Skeletal muscle satellite cell (primary cell): ENCODE data around the gene FFAR3.

Experiments
- H3K27me3 ChIP-seq: 2 replicates; pipeline ENCODE4 v1.7.0; 2013; ENCODE audit warnings: low read length; ENCODE audit not compliant: control insufficient read depth, insufficient read depth
- H3K36me3 ChIP-seq: 2 replicates; pipeline ENCODE4 v1.7.0; 2013; ENCODE audit warnings: mild to moderate bottlenecking, control low read depth, low read length; ENCODE audit not compliant: insufficient read depth
- H3K4me1 ChIP-seq: 2 replicates; pipeline ENCODE4 v1.7.0; 2013; ENCODE audit warnings: low read length; ENCODE audit not compliant: control insufficient read depth, insufficient read depth
- H3K4me2 ChIP-seq: 2 replicates; pipeline ENCODE4 v1.7.0; 2013; ENCODE audit warnings: mild to moderate bottlenecking, low read length
- H3K4me3 ChIP-seq: 2 replicates; pipeline ENCODE4 v1.7.0; 2013; ENCODE audit warnings: low read length
- H3K9ac ChIP-seq: 2 replicates; pipeline ENCODE4 v1.7.0; 2013; ENCODE audit warnings: mild to moderate bottlenecking, low read depth, low read length, moderate library complexity
- H3K9me3 ChIP-seq: replicated peaks from 2 replicates; pipeline ENCODE4 v1.7.0; 2013; ENCODE audit warnings: mild to moderate bottlenecking, control low read depth, low read length

FFAR3 gene

DNA sequence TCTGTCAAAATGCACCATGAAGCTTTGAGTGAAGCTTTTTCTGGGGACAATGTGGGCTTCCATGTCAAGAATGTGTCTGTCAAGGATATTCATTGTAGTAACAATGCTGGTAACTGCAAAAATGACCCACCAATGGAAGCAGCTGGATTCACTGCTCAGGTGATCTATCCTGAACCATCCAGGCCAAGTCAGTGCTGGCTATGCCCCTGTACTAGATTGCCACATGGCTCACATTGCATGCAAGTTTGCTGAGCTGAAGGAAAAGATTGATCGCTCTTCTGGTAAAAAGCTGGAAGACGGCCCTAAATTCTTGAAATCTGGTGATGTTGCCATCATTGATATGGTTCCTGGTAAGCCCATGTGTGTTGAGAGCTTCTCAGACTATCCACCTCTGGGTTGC, 25.3 kb downstream of the FFAR3 start:
- no peaks in the 10 kb centered on the region for H3K9me3 ChIP-seq
- H3K9ac ChIP-seq = no peak overlapping the region
- no peak overlapping the region for H3K4me3 ChIP-seq
- no peaks in the 10 kb centered on the region for H3K4me1 ChIP-seq
- no peak overlapping the region for H3K4me2 ChIP-seq
- no peaks in the 10 kb centered on the region for H3K27me3 ChIP-seq
- H3K36me3 ChIP-seq = no peaks in the 10 kb centered on the region

DNA sequence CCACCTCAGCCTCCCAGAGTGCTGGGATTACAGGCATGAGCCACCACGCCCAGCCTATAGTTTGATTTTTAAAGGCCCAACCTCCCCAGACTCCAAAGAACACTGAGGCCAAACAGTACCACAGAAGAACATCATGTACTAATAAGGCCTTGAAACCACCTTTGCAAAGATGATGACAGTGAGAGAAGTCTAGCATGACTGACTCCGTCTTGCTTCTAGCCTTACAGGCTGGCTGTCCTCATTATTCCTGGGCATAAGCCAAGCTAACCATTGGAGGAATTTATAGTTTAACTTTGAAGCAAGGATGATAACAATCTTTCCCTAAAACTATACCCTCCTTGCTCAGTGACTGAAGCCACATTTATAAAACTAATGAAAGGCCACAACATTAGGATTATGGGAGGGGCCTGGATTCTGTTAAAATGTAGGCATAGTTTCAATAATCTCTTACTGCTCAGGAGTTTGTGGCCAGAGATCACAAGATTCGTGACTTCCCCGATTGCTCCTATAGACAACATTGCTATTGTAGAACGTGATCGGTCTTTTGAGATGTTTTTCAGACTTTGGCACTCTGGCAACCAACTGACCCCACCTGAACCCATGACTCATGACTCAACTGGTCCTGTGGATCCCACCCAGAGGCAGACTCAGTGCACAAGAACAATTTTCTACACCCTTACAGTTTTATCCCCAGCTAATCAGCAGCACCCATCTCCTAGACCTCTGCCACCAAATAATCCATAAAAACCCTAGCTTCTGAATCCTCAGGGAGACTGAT, 30.2 kb downstream of the FFAR3 start:
- no peaks in the 10 kb centered on the region for H3K4me1 ChIP-seq
- H3K9me3 ChIP-seq = no peaks in the 10 kb centered on the region
- no peak overlapping the region for H3K9ac ChIP-seq
- H3K4me2 ChIP-seq = no peak overlapping the region
- no peaks in the 10 kb centered on the region for H3K36me3 ChIP-seq
- no peaks in the 10 kb centered on the region for H3K27me3 ChIP-seq
- H3K4me3 ChIP-seq = no peak overlapping the region

DNA sequence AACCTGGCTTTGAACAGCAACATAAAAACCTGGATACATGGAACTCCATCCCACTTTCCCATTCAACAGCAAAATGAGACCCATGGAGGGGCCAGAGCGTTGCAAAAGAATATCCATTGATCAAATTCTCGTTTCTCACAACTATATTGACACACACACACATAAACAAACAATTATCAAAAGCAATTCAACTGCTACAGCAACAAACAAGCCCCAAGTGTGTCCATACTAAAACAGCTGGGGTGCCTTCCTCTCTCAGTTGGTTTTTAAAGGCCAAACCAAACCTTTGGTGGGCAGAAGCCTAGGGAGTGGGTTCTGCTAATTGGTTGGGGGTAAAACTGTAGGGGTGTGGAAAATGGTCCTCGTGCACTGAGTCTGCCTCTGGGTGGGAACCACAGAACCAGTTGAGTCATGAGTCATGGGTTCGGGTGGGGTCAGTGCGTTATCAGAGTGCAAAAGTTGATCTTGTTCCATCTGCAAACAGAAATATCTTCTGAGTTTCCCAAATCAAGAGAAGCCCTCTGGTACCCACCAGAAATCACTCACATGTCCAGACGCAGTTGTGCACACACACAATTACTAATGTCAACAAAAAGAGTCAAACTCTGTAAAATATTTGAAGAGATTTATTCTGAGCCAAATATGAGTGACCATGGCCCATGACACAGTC, 31.1 kb downstream of the FFAR3 start:
- H3K4me1 ChIP-seq = no peaks in the 10 kb centered on the region
- H3K4me2 ChIP-seq = no peak overlapping the region
- H3K27me3 ChIP-seq = no peaks in the 10 kb centered on the region
- H3K9ac ChIP-seq = no peak overlapping the region
- H3K9me3 ChIP-seq = no peaks in the 10 kb centered on the region
- H3K4me3 ChIP-seq = no peak overlapping the region
- no peaks in the 10 kb centered on the region for H3K36me3 ChIP-seq

DNA sequence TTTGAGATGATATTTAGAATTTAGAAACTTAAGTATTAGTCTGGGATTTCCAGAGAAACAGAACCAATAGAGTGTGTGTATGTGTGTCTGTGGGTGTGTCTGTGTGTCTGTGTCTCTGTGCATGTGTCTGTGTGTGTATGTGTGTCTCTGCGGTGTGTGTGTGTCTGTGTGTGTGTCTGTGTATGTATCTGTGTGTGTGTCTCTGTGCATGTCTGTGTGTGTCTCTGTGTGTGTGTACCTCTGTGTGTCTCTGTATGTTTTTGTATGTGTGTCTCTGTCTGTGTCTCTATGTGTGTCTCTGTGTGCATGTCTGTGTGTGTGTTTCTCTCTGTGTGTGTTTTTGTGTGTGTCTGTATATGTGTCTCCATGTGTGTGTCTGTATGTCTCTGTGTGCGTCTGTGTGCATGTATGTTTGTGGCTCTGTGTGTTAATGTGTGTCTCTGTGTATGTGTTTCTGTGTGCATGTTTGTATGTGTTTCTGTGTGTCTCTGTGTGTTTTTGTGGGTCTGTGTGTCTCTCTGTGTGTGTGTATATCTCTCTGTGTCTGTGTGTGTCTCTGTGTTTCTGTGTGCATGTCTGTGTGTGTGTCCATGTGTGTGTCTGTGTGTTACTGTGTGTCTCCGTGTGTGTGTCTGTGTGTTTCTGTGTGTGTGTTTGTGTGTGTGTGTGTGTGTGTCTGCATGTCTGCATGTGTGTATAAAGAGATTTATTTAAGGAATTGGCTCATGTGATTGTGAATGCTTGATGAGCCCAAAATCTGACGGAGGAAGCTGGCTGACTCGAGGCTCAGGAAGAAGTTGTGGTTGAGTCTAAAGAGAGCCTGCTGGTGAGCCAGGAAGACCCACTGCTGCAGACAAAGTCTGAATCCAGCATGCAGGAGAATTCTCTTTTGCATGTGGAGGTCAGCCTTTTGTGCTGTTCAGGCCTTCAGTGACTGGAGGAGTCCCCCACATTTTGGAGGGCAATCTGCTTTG, 34.8 kb downstream of the FFAR3 start:
- Histone ChIP-seq H3K4me2 (no peak overlapping the region), H3K9me3 (no peaks in the 10 kb centered on the region), H3K27me3 (peaks cover 8% of the 10 kb centered on the region), H3K4me1 (no peaks in the 10 kb centered on the region), H3K4me3 (no peak overlapping the region), H3K36me3 (no peaks in the 10 kb centered on the region), H3K9ac (no peak overlapping the region)

DNA sequence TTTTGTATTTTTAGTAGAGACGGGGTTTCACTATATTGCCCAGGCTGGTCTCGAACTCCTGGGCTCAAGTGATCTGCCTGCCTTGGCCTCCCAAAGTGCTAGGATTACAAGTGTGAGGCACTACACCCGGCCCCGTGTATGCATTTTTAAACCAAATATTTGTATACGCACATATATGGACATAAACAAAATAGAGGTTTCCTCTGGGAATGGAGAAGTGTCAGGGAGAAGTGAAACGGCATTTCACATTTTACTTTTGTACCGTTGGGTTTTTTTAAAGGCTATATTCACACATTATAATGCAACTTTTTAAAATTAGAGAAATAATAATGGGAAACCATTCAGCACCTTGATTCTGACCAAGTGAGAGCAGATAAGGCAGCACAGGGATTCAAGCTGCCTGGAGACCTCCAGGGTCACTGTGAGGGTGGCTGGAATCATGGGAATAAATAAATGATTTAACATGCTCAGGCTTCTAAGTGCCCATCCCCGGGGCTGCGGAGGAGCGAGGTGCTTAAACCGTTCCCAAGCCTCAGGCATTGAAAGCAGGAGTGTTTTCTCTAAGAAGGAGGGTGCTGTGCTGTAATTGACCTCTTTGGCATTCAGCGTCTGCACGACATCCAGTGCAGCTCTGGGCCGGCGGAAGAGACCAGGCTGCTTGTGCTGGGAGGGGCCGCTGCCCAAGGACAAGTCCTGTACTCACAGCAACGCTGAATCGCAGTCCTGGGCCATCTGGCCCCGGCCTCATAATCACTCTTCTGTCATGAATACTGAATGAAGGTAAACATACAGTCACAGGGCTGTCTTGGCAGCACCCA, 37.3 kb downstream of the FFAR3 start:
- Histone ChIP-seq H3K36me3 (no peaks in the 10 kb centered on the region), H3K4me3 (no peak overlapping the region), H3K4me1 (no peaks in the 10 kb centered on the region), H3K9me3 (no peaks in the 10 kb centered on the region), H3K4me2 (no peak overlapping the region), H3K9ac (no peak overlapping the region), H3K27me3 (peaks cover 10% of the 10 kb centered on the region)

DNA sequence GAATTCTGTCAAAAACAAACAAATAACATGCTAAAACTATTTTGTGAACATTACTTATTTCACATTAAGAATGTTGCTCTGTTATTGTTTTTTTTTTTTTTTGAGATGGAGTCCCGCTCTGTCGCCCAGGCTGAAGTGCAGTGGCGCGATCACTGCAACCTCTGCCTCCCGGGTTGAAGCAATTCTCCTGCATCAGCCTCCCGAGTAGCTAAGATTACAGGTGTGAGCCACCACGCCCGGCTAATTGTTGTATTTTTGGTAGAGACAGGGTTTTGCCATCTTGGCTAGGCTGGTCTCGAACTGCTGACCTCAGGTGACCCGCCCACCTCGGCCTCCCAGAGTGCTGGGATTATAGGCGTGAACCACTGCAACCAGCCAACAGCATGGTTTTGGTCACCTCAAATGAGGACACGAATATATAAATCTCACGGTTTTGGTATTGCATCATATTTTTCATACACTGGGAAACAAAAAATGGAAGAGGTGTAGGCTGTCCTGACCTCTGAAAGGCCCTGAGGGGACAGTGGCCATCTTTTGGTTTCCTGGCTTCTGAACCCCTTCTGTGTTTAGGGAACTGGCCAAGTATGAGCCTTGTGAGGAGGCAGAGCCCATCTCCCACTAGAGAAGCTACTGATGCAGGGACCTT, 38.1 kb downstream of the FFAR3 start:
- H3K4me2 ChIP-seq = no peak overlapping the region
- H3K9ac ChIP-seq = no peak overlapping the region
- no peaks in the 10 kb centered on the region for H3K4me1 ChIP-seq
- peaks cover 10% of the 10 kb centered on the region for H3K27me3 ChIP-seq
- H3K9me3 ChIP-seq = no peaks in the 10 kb centered on the region
- no peaks in the 10 kb centered on the region for H3K36me3 ChIP-seq
- H3K4me3 ChIP-seq = no peak overlapping the region

DNA sequence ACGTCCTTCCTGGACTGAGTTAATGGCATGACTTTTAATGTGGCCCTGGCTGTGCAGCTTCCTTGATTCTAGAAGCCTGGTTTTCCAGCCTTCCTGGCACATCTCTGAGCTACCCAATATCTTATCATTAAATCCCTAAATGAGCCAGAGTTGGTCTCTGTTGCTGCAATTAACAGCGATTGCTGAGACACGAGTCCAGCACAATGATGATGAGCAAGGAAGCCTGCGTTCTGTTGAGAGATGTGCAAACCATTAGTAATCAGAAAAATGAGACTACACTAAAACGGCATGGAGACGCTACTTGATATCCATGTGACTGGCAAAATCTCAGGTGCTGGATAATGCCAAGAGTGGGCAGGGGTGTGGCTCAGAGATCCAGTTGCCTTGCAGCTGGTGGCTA, 38.8 kb downstream of the FFAR3 start:
- Histone ChIP-seq H3K4me2 (no peak overlapping the region), H3K36me3 (no peaks in the 10 kb centered on the region), H3K9ac (no peak overlapping the region), H3K4me3 (no peak overlapping the region), H3K4me1 (no peaks in the 10 kb centered on the region), H3K9me3 (no peaks in the 10 kb centered on the region), H3K27me3 (peaks cover 10% of the 10 kb centered on the region)

DNA sequence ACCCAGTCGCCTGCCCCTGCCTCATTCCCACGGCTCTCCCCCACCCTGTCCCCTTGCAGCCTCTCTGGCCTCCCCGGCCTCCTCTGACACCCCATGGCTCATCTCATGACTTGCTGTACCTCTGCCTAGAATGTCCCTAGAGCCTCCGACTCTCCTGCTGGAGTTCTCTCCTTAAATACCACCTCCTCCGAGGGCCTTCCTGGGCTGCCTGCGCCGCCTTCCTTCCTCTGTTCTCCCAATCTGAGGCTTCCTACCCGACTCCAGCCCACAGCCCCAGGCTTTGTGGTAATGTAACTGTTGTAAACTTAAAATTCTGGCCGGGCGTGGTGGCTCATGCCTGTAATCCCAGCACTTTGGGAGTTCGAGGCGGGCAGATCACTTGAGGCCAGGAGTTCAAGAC, 40.3 kb downstream of the FFAR3 start:
- H3K27me3 ChIP-seq = peaks cover 10% of the 10 kb centered on the region
- H3K9me3 ChIP-seq = no peaks in the 10 kb centered on the region
- H3K4me2 ChIP-seq = no peak overlapping the region
- no peak overlapping the region for H3K4me3 ChIP-seq
- no peak overlapping the region for H3K9ac ChIP-seq
- H3K4me1 ChIP-seq = no peaks in the 10 kb centered on the region
- no peaks in the 10 kb centered on the region for H3K36me3 ChIP-seq

DNA sequence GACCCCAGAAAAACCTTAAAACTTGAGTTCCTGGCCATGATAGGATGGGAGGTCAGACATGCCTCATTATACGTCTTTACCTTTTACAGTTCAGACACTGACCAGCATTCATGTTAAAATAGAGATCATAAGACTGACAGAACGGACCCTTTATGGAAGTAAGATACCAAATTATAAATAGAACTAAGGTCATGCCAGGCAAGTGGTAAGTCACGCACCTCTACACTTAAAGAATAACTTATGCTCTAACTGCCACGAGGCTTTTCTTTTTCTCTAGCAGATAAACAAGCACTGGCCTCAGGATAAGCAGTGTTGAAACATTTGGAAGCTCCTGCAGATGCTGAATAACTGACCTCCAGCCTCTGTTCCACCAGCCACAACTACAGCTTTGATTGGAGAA, 41.0 kb downstream of the FFAR3 start:
- H3K36me3 ChIP-seq = no peaks in the 10 kb centered on the region
- H3K4me1 ChIP-seq = no peaks in the 10 kb centered on the region
- no peak overlapping the region for H3K9ac ChIP-seq
- H3K4me2 ChIP-seq = no peak overlapping the region
- H3K4me3 ChIP-seq = no peak overlapping the region
- no peaks in the 10 kb centered on the region for H3K9me3 ChIP-seq
- H3K27me3 ChIP-seq = peaks cover 10% of the 10 kb centered on the region

DNA sequence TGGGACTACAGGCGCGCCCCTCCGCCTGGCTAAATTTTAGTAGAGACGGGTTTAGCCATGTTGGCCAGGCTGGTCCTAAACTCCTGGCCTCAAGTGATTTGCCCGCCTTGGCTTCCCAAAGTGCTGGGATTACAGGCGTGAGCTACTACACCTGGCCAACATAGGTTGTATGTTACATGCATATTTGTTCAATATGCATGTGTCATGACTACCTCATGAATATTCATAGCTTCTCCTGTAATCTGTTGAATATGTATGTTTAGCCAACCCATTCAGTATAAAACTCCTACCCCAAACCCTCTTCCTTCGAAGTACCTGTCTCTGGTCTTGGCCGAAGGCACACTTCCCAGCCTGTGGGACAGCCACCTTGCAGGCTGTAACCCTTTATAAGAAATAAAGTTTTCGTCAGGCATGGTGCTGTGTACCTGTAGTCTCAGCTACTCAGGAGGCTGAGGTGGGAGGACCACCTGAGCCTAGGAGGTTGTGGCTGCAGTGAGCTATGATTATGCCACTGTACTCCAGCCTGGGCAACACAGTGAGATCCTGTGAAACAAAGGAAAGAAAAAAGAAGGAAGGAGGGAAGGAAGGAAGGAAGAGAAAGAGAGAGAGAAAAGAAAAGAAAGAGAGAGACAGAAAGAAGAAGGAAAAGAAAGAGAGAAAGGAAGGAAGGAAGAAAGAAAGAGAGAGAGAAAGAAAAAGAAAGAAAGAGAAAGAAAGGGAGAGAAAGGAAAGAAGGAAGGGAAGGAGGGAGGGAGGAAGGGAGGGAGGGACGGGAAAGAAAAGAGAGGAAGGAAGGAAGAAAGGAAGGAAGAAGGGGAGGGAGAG, 41.9 kb downstream of the FFAR3 start:
- Histone ChIP-seq H3K4me3 (no peak overlapping the region), H3K9ac (no peak overlapping the region), H3K27me3 (peaks cover 10% of the 10 kb centered on the region), H3K4me2 (no peak overlapping the region), H3K36me3 (no peaks in the 10 kb centered on the region), H3K4me1 (no peaks in the 10 kb centered on the region), H3K9me3 (no peaks in the 10 kb centered on the region)
